GM19043 (cell line): ENCODE measurements around the gene PRXL2B.

Experiments used
- ATAC-seq: cut with Tn5 transposase; IDR thresholded peaks from one replicate; pipeline ENCODE4 v1.9.1; 2021; ENCODE audit warnings: low read depth; ENCODE audit not compliant: unreplicated experiment

Gene PRXL2B

GRCh38 chr1:2632561-2633361 lies 46.2 kb downstream of the PRXL2B start, which contains the start of gene MMEL1:
Gene MMEL1 (minus strand): TSS chr1:2633016. CDS start chr1:2629484, 3,532 bp downstream.
- ATAC-seq: no peak

DNA sequence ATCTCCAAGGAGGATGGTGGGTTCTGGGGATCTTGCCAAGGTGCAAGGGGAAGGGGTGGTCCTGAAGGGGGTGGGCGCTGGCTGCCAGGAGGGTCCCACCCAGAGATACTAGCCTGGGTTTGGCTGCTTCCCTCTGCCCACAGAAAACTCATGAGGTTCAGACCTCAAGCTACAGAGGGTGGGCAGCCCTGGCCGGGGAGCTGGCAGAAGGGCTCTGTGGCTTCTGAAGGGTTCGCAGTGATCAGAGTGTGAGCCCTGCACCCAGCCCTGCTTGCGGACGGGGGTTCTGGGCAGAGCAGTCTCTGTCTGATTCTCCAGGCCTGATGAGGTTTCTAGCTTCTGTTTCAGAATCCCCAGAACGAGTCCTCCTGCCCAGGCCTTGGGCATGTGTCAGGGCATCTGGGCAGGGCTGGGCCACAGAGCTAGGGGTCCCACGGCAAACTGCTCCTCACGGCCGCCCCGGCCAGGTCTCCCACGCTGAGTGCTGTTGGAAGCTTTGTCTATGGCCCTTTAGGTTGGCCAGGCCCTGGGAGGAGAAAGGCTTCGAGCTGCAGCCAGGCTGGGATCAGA lies 46.9 kb downstream of the PRXL2B start:
- ATAC-seq: no peak

GRCh38 chr1:2633936-2634491 lies 47.4 kb downstream of the PRXL2B start:
- ATAC-seq: no peak

DNA sequence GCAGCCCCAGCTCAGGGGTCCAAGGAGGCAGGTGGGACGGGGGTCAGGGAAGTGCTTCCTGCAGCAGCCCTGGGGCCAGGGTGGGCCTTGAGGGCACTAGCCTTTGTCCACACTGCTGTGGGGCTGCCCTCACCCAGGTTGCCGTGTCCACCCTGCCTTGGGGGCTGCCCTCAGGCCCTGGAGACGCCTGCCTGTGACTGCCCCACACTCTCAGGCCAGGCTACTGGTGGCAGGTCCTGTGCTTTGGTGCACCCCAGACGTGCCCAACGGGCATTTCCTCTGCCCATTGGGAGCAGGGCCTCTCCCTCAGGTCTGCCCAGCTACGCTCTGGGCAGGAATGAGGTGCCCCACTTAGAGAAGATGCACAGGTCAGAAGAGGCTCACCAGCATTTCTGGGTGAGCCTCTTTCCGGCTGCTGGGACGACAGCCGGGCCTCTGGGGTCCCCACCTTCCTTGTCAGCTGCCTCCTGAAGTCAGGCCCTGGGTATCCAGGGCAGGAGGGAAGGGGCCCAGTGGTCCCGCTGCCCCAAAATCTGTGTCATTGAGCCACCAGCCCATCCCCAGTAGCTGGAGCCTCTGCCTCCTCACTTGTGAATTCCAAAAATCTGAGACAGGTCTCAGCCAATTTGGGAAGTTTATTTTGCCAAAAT lies 48.9 kb downstream of the PRXL2B start:
- no peak for ATAC-seq

- ATAC-seq: no peak
Observed at GRCh38 chr1:2636733-2637132, 50.2 kb downstream of the PRXL2B start.

DNA sequence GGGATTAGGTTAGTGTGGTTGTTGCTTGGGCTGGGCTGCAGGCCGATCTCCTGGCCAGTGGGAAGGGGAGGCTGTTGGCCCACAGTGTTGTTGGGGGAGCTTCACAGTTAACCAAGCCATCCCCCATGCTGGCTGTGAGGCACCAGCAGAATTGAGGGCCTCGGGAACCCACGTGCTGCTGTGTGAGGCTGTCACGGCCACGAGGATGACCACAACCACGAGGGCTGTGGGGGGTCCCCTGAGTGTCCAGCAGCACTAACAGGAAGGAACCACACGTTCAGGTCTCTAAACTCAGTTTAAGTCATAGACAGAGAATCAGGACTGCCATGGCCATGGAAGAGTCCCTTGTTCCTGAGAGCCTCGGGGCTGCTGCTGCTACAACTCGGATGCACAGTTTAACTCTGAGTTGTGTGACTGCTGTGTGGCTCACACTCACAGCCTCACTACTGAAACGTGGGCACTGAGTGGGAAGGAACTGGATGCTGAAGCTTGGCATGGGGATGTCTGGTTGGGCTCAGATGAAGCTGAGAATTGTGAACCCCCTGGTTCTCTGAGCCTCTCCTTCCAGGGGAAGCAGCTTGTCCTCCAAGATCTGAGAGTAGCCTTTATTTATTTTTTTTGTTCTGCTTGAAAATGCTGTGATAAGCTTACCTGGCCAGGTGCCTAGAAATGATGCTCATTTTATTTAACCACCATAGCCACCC lies 51.0 kb downstream of the PRXL2B start:
- ATAC-seq: no peak

DNA sequence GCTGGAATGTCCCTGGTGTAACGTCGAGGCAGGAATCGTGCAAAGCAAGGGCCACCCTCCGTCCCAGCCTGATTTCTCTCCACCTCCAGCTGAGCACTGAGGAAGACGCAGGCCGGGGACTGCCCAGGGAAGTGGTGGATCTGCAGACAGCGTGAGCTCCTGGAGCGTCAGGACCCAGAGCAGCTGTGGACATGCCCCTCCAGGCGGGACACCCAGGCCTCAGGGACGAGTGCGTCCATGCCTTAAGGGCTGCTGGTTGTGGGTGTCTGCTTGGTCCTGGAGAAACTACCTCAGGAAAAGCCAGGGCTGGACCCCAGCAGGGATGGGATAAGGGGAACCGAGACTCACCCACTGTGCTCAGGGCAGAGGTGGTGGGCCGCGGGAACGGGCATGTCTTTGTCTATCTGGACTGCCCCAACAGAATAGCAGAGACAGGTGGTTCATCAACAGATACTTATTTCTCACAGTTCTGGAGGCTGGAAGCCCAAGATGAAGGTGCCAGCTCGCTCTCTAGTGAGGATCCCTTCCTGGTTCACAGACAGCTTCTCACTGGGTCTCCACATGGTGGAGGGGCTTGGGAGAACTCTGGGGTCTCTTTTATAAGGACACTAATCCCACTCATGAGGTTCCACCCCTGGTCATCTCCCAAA lies 52.0 kb downstream of the PRXL2B start:
- no peak for ATAC-seq

DNA sequence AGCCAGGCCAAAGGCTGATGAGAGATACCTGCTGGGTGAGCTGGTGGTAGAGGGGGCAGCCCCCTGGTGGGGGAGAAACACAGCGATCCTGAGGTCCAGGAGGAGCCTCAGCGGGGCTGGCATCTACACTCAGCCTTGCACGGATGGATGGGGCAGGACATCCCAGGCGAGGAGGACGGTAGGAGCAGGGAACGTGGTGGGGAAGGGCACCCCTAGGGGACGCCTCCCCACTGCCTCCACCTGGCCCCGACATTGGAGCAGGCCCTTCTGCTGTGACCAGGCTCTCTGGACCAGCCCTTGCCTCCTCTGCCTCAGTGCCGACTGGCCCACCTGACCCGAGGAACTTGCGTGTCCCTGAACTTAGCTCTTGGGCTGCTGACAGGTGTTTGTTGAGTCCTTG lies 52.6 kb downstream of the PRXL2B start:
- ATAC-seq: no peak

DNA sequence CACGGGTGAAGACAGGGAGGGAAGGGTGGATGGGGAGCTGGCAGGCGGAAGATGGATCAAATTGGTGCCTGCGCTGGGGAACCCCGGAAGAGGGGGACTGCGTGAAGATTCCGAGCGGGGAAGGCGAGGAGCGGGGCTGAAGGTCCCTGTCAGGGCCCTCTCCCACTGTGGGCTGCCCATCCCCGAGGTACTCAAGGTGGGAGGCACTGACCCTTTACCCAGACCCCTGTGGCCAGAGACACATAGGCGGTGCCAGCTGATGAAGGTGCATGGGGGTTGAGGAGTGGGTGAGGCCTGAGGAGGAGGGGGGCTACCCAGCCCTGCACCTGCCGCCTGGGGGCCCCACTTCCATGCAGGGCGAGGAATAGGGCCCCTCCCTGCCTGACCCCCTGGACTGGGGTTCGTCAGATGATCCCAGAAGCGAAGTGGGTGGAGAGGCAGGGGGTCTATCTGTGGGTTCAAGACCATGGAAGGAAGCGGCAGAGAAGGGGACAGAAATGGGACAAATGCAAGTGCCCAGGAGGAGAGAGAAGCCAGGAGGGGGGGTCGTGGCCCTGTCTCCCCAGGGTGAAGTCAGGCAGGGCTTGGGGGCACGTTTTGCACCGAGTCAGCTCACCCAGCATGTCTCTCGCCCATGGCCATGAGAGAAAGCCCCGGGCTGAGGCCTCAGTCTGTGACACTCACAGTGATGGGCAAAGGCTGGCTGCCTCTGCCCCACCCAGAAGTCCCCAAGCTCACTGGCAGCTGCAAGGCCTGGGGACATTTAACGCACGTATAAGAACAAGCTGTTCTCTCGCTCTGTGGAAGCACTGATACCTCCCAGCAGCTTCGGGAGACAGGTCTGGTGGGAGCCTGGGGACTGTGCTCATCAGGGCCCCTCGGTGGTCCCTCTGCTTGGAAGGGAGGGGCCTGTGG lies 53.3 kb downstream of the PRXL2B start:
- ATAC-seq: no peak

GRCh38 chr1:2640626-2641025 lies 54.0 kb downstream of the PRXL2B start:
- no peak for ATAC-seq
